SK-N-SH (cell line): ENCODE measurements around the gene ASF1B.

Source experiments
- CHD2 ChIP-seq: fragments of 150-350 bp; IDR thresholded peaks from 2 replicates; pipeline ENCODE4 v1.6.1; 2018; ENCODE audit warnings: low read length; ENCODE audit not compliant: partially characterized antibody
- CTCF ChIP-seq: fragments of 200-600 bp; sonication (generic); IDR thresholded peaks from 2 replicates; pipeline ENCODE4 v1.6.1; 2017; ENCODE audit warnings: antibody characterized with exemption, mild to moderate bottlenecking, moderate library complexity
- FOSL2 ChIP-seq: IDR thresholded peaks from 2 replicates; pipeline ENCODE4 v1.4.0; 2012; ENCODE audit warnings: low read depth, mild to moderate bottlenecking, moderate library complexity, borderline replicate concordance
- NRF1 ChIP-seq: IDR thresholded peaks from 2 replicates; pipeline ENCODE4 v1.6.1; 2012; ENCODE audit warnings: low read depth, mild to moderate bottlenecking, low read length
- POLR2AphosphoS5 ChIP-seq: IDR thresholded peaks from 2 replicates; pipeline ENCODE4 v1.6.1; 2012; ENCODE audit warnings: low read depth, low read length
- SIN3A ChIP-seq: IDR thresholded peaks from 2 replicates; pipeline ENCODE4 v1.6.1; 2012; ENCODE audit warnings: low read depth, mild to moderate bottlenecking, low read length, moderate library complexity, borderline replicate concordance
- TCF12 ChIP-seq: IDR thresholded peaks from 2 replicates; pipeline ENCODE4 v1.4.0; 2012

GRCh38 chr19:14127929-14128509 lies 8.4 kb downstream of the ASF1B start:
- TF ChIP-seq NRF1, result no peak
- TF ChIP-seq TCF12, result no peak
- TF ChIP-seq CTCF, result no peak
- TF ChIP-seq POLR2AphosphoS5, result no peak
- TF ChIP-seq SIN3A, result no peak
- TF ChIP-seq FOSL2, result no peak
- no peak for TF ChIP-seq CHD2
